Measurements from ENCODE around the gene RBBP4.

GRCh38 chr1:32703479-32704291 is 52.7 kb downstream of the RBBP4 start:
- TF ChIP-seq GATA2 (IDR thresholded peaks at IDR 0.05; ENCODE audit: low read depth, low read length) (no peak), GATA3 (IDR thresholded peaks at IDR 0.05; ENCODE audit: low read depth, low read length) (no peak)

All from SH-SY5Y (cell line).